GM12865 (cell line): ENCODE results near the gene MMP2.

Experiments used
- DNase-seq: peaks from one replicate; pipeline ENCODE4 v3.0.0; 2010; ENCODE audit warnings: low read depth
- H3K4me3 ChIP-seq: 2 replicates; pipeline ENCODE4 v1.5.1; 2011; ENCODE audit warnings: mild to moderate bottlenecking, low read depth, low read length, control low read depth
- TF ChIP-seq, protein P1 (sequence below): IDR thresholded peaks from 2 replicates; pipeline ENCODE4 v1.5.1; 2011; ENCODE audit warnings: low read length, control low read depth, low read depth, inconsistent platforms; ENCODE audit not compliant: insufficient read depth; ENCODE audit errors: missing control alignments

MMP2 gene

DNA sequence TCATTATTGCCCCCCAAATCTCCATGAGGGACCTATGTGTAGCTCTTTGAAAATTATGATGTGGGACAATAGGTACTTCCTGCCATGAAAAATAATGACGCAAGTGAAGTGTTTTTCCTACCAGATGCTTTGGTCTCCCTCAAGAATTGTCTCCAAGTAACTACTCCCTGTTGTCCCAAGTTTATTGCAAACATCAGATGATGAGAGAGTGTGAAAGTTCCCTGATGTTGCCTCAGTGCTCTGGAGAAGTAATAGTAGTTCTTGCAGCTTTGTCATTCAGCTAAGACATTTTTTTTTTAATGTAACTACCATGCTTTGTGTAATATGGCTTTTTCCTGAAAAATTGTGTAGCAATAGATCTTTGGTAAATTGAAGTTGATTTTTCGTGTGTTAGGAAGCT is 50.0 kb downstream of the MMP2 start:
- TF ChIP-seq, protein P1, sequence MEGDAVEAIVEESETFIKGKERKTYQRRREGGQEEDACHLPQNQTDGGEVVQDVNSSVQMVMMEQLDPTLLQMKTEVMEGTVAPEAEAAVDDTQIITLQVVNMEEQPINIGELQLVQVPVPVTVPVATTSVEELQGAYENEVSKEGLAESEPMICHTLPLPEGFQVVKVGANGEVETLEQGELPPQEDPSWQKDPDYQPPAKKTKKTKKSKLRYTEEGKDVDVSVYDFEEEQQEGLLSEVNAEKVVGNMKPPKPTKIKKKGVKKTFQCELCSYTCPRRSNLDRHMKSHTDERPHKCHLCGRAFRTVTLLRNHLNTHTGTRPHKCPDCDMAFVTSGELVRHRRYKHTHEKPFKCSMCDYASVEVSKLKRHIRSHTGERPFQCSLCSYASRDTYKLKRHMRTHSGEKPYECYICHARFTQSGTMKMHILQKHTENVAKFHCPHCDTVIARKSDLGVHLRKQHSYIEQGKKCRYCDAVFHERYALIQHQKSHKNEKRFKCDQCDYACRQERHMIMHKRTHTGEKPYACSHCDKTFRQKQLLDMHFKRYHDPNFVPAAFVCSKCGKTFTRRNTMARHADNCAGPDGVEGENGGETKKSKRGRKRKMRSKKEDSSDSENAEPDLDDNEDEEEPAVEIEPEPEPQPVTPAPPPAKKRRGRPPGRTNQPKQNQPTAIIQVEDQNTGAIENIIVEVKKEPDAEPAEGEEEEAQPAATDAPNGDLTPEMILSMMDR, result no peak
- no peak for DNase-seq
- H3K4me3 ChIP-seq, result no peak overlapping the region

DNA sequence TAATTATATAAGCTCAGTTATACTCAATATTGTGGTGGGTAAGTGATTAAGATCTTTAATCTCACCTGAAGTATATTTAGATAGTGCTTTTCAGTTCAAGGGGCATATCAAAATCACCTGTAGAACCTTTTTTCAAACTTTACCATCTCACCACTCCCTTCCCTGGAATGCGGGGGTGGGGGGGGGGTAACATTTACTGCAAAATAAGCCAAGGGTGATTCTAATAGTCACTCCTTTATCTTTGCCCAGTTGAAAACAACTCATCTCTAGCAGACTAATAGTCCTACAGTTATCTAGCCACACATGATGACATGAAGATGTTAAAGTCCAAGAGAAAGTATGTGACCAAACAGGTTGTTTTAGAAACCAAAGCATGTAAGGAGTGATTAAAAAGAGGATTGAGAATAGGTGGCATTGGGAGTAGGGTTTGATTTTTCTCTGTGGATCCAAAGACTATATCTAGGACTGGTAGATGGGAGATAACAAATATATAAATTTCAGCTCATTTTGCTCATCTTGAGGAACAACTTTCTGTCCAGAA is 51.4 kb downstream of the MMP2 start:
- DNase-seq, result no peak
- TF ChIP-seq, protein P1, result no peak

DNA sequence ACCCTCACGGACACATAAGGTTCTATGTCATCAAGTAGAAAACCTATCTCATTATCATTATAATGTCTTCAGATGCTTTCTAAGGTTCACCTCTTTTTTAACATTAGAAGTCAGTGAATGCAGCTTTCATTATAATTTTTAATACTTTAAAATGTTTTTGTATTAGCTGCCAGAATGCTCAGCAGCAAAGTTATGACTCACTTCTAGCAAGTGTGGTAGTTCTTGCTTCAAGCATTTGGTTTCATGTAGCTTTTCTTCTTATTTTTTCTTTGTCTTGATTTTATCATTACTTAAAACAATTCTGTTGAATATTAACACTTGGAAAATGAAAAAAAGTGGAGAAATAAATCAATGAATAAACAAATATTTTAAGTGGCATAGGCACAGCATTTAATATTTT is 53.2 kb downstream of the MMP2 start:
- no peak for DNase-seq
- TF ChIP-seq, protein P1, result no peak
- H3K4me3 ChIP-seq, result no peak overlapping the region

More for the DNA sequence above, 51.4 kb downstream of the MMP2 start:
- H3K4me3 ChIP-seq, result no peak overlapping the region

DNA sequence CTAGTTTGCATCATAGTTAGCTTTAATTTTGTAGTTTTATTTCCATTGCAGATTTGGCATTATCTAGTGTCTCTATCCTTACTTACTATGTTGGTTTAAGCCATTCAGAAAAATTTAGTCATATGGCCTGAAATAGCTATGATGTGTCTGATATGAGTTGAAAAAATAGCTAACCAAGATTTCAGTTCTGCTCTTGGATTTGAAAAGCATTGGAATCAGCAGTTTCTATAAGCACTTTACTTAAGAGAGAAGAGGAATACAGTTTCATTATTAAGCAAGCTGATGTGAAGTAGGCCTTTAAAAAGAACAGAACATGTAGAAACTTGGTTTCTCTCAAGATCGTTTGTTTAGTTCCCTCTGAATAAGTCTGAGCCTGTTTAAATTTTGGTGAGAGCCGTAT is 55.8 kb downstream of the MMP2 start:
- H3K4me3 ChIP-seq, result no peak overlapping the region
- DNase-seq, result no peak
- TF ChIP-seq, protein P1, result no peak

DNA sequence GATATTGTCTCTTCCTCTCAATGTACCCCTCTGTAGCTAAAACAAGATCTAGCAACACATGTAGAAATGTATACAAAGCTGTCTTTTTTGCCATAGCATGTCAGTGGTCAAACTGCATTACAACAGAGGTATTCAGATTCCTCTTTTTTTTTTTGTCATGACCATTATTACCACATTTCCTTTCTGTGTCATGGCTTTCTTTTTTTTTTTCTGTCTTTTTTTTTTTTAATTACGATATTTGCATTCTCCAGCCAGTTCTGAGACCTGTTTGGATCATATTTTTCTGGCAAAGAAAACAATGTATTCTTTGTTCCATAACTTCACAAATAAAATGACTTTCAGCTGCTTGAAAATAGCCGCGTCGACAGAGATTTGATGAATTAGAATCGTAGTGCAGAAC is 60.1 kb downstream of the MMP2 start:
- no peak for DNase-seq
- TF ChIP-seq, protein P1, result no peak
- H3K4me3 ChIP-seq, result no peak overlapping the region

DNA sequence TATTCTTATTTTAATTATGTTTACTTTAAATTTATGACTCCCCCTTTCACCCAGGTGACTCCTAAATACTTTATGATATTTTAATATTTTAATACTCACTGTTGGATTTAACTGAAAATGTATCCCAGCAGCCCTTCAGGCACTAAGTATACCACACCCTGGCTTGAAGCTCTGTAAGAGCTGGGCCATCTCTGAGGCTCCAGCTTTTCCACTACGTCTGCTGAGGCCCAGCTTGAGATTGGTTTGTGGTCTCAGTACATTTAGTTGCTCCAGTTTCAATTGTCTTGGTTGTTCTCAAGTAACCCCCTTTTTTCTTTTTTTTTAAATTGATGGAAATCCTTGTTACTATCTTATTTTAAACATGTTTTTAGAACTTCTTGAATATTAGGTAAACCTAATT is 60.5 kb downstream of the MMP2 start:
- TF ChIP-seq, protein P1, result no peak
- H3K4me3 ChIP-seq, result no peak overlapping the region
- DNase-seq, result no peak

DNA sequence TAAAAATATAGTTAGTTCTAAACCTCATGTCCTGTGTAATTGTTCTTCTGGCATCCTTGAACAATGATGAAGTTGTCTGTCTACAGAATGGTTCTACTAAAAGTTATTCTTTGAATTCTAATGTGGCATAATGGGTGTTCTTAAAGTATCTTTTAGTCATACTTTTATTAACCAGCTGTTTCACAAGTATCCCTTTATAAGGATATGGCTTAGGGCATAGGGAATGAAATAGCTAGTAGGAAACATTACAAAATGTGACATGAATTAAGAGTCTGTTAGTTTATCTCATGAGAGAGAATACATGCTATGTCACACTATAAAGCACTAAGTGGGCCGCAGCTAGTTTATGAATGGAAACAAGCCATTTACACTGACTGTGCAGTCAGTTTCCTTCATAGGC is 61.2 kb downstream of the MMP2 start:
- H3K4me3 ChIP-seq, result no peak overlapping the region
- TF ChIP-seq, protein P1, result no peak
- no peak for DNase-seq
